ENCODE measurements around the gene GALNT7.

Gene GALNT7

GRCh38 chr4:173259310-173259709 is 90.7 kb downstream of the GALNT7 start:
- FAIRE-seq: no peak
- DNase-seq (ENCODE audit: insufficient read length, low spot score): no peak
- no peak for TF ChIP-seq CTCF (IDR thresholded peaks at IDR 0.05; ENCODE audit: insufficient read depth, missing control alignments)

DNA sequence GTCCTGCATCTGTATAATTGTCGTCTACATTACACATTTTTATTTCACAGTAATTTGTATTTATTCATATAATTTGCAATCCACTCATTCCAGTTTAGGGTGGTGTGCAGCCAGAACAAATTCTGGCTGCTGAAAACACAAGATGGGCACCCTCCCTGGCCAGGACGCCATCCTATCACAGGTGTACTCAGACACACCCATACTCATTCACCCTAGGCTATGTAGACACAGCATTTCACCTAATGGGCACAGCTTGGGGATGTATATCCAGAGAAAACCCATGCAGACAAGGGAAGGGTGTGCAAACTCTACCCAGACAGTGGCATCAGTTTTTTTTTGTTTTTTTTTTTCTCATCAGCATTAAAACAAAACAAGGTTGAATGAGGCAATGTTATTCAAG is 92.4 kb downstream of the GALNT7 start:
- DNase-seq (ENCODE audit: insufficient read length, low spot score): no peak
- FAIRE-seq: no peak
- TF ChIP-seq CTCF (IDR thresholded peaks at IDR 0.05; ENCODE audit: insufficient read depth, missing control alignments): no peak

DNA sequence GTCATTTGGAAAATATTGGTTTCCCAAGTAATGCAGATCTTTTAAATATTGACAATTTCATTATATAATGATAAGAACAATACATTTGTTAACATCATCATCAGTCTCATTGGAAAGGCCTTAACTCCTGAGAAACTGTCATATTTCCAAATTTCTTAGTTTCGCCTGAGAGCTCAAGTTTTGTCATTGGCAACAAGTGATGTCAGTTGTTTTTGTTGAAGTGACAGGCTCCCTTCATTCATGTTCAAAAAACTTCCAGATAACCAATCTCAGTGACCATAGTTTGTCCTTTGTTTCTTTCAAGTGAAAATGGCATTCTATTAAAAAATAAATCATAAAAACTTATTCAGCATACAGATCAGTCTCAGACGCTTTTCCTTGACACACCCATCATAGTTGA is 93.8 kb downstream of the GALNT7 start:
- FAIRE-seq (no peak), DNase-seq (ENCODE audit: insufficient read length, low spot score) (no peak)
- no peak for TF ChIP-seq CTCF (IDR thresholded peaks at IDR 0.05; ENCODE audit: insufficient read depth, missing control alignments)

DNA sequence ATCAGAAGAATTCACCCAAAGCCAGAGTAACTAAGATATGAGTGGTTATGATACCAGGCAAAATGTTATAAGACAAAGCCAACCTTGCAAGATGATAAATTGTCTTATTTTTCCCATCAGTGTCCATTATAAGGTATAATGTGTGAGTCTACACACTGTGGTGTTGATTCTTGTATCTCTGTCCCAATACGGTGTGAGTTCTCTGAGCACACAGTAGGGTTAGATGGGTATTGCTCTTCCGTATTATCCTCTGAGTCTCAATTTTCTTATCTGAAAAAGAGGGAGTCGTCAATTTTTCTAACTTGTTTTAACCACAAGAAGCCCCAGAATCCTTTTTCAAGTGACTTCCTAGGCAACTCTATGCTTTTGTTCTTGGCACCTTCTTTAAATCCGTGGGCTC is 95.6 kb downstream of the GALNT7 start:
- DNase-seq (ENCODE audit: insufficient read length, low spot score): no peak
- no peak for TF ChIP-seq CTCF (IDR thresholded peaks at IDR 0.05; ENCODE audit: insufficient read depth, missing control alignments)
- FAIRE-seq: no peak

- DNase-seq (ENCODE audit: insufficient read length, low spot score) (no peak), FAIRE-seq (no peak)
- no peak for TF ChIP-seq CTCF (IDR thresholded peaks at IDR 0.05; ENCODE audit: insufficient read depth, missing control alignments)
These were observed 96.1 kb downstream of the GALNT7 start for GRCh38 chr4:173264684-173265185.

- DNase-seq (ENCODE audit: insufficient read length, low spot score) (no peak), FAIRE-seq (no peak)
- no peak for TF ChIP-seq CTCF (IDR thresholded peaks at IDR 0.05; ENCODE audit: insufficient read depth, missing control alignments)
These were observed 97.1 kb downstream of the GALNT7 start for GRCh38 chr4:173265751-173266150.

DNA sequence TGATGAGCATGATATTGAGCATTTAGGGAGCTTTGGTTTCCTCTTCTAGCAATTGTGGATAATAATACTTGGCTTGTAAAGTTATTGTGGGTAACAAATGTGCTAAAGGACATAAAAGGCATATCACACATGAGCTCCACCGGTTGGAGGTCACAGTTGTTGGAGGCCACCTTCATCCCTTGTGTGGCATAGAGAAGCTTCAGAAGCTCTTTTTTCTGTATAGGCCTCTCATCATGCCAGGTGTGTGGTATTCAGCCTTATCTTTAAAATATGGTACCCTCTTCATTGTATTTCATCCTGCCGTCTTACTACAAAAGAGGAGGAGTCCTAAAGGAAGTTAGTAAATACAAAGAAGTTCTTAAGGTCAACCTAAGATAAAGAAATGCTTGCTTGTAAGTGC is 99.1 kb downstream of the GALNT7 start:
- DNase-seq (ENCODE audit: insufficient read length, low spot score) (no peak), FAIRE-seq (no peak)
- no peak for TF ChIP-seq CTCF (IDR thresholded peaks at IDR 0.05; ENCODE audit: insufficient read depth, missing control alignments)
